Retinal pigment epithelial cell (primary cell): ENCODE results near the gene TMC3.

ENCODE experiments used
- DNase-seq: peaks from one replicate; pipeline ENCODE4 v3.0.0-alpha.2; 2010; ENCODE audit warnings: low read depth
- H3K4me3 ChIP-seq: 2 replicates; pipeline ENCODE4 v1.5.1; 2011; ENCODE audit warnings: mild to moderate bottlenecking, low read length, control low read depth, moderate library complexity
- TF ChIP-seq, protein P1 (sequence below): conservative IDR thresholded peaks from 2 replicates; pipeline ENCODE4 v1.5.1; 2011; ENCODE audit warnings: low read depth, low read length, control low read depth, inconsistent platforms

Gene TMC3

DNA sequence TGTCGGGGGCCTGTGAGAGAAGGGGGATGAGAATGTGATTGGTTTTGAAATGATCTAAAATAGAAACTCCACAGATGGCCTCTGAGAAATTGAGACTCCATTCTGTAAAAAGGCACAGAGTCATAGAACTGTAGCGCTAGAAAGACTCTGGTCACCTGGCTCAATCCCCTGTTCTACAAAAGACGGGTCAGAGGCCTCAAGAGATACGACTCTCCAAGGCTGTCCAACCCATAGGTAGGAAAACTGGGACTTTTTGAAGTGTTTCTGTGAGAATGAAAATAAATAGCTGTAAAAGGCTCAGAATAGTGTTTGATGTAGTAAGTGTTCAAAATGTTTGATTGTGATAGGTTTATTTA, 11.7 kb upstream of the TMC3 start:
- TF ChIP-seq, protein P1, sequence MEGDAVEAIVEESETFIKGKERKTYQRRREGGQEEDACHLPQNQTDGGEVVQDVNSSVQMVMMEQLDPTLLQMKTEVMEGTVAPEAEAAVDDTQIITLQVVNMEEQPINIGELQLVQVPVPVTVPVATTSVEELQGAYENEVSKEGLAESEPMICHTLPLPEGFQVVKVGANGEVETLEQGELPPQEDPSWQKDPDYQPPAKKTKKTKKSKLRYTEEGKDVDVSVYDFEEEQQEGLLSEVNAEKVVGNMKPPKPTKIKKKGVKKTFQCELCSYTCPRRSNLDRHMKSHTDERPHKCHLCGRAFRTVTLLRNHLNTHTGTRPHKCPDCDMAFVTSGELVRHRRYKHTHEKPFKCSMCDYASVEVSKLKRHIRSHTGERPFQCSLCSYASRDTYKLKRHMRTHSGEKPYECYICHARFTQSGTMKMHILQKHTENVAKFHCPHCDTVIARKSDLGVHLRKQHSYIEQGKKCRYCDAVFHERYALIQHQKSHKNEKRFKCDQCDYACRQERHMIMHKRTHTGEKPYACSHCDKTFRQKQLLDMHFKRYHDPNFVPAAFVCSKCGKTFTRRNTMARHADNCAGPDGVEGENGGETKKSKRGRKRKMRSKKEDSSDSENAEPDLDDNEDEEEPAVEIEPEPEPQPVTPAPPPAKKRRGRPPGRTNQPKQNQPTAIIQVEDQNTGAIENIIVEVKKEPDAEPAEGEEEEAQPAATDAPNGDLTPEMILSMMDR: no peak
- no peak for DNase-seq
- H3K4me3 ChIP-seq: no peak overlapping the region

DNA sequence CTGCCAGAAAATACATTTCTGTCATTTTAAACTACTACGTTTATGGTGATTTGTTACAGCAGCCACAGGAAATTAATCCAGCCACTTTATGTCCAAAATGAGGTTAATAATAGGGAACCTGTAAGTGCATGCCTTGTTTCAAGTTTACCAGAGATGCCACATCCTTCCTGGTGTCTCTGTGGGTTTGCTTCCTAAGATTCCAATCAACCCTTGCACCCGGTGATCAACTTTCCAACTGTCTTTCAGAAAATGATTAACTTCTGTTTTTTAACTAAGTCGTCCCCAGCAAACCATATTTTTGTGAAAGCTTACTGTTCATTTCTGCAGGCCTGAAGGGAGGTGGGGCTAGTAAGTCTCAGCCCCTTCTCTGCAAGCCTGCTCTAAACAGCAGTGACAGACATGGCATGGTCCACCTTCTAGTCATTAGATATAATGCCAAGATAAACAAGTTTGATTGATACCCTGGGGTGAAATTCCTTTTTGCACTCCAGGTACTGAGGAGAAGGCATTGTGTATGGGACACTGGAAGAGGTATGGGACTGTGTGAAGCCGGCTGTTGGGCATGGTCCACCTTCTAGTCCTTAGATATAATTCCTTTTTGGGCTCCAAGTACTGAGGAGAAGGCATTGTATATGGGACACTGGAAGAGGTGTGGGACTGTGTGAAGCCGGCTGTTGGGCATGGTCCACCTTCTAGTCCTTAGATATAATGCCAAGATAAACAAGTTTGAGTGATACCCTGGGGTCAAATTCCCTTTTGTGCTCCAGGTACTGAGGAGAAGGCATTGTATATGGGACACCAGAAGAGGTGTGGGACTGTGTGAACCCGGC, 11.1 kb upstream of the TMC3 start:
- H3K4me3 ChIP-seq: no peak overlapping the region
- DNase-seq: no peak
- TF ChIP-seq, protein P1: no peak

DNA sequence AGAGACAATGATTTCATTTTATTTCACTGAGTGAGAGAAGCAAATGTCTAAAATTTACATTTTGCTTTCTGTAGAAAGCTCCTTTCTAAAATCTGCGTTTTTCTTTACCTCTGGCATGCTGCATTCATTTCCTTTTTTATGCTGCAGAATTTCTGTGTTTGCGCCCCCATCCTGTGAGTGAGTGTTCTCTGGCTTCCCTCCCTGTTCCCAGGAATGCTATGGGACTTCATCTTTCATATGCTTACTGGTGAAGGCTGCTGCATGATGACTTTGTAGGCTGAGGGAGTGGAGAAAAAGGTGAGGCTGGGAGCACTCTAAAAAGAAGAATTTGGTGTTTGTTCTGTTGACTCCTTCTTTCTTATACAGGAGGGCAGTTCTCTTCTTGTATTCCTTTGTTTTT, 7.7 kb upstream of the TMC3 start:
- no peak overlapping the region for H3K4me3 ChIP-seq
- TF ChIP-seq, protein P1: no peak

DNA sequence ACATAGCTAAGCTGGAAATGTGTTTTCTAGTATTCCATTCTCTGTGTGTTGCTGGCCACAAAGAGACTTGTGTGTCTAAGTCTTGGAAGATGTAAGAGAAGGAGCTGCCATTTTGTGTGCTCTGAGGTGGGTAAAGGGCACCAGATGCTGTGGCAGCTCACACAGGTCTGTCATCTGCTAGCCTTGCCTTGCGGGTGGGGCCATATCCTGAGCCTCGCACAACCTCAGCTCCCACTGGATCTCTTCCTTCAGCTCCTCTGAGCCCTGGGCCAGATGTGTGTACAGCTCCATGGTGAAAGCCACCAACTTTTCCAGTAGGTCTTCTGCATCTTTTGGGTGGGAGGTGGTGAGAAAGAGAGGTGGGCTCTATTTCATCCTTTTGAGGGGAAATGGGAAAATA, 6.7 kb upstream of the TMC3 start:
- H3K4me3 ChIP-seq: no peak overlapping the region
- TF ChIP-seq, protein P1: no peak
- DNase-seq: no peak

More for the DNA sequence above, 7.7 kb upstream of the TMC3 start:
- no peak for DNase-seq

DNA sequence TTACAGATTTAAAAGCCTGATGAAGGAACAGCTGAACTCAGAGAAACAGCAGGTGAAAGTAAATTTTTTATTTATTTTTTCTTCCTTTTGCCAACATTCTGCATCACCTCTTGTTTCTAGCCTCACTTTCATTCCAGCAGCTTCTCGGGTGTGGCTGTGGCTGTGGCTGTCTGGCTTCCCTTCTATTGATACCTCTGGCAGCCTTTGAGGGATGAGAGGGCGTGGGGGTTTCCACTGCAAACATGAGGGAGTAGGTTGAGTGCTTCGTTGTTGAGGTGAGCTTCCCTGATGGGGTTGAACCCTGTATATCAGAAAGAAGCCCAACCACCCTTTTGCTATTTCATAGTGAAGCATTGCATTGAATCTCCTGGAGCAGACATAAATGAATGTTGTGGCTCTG, 6.2 kb upstream of the TMC3 start:
- H3K4me3 ChIP-seq: no peak overlapping the region
- TF ChIP-seq, protein P1: no peak
- no peak for DNase-seq

DNA sequence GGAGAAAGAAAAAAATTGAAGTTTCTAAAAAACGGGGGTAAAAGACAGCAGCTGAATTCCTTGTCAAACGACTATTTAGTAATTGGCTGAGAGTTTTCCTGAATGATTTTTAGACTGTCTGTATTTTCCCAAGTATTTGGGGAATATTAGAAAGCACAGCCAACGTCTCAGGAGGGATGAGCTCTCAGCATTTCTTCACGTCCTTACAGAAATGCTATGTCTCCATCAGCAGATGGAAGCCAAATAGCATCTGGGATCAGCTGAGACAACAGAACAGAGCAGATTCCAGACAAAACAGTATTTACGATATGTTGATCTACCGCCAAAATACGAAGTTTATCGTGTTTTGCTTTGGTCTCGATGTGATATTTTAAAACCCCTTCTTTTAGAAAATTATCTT, 5.3 kb upstream of the TMC3 start:
- DNase-seq: no peak
- TF ChIP-seq, protein P1: no peak

DNA sequence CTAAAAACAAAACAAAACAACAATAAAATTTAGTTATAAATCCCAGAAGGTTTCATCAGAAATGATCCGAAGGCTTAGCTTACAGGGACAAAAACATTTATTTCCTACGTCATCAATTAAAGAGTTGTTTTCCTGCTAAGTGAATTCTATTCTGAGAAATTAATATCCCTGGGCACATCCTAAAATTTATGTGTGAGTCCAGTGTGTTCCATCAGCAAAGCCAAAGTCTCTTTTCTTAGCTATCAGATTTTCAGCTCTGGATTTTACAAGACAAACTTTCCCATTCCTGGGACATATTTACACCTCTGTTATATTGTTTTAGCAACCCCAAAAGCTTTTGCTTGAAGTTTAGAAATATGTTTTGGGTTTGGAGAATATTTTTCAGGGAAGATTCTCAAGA, 4.4 kb upstream of the TMC3 start:
- TF ChIP-seq, protein P1: no peak
- DNase-seq: no peak
- H3K4me3 ChIP-seq: no peak overlapping the region

More for the DNA sequence above, 5.3 kb upstream of the TMC3 start:
- no peak overlapping the region for H3K4me3 ChIP-seq
